GM19099 (cell line): Measurements from ENCODE around the gene RNF157.
A peak's percentile ranks its signal among the peaks of the same experiment; 100 is the strongest.

Experiments used
- POLR2A ChIP-seq: IDR thresholded peaks from 3 replicates; pipeline ENCODE4 v1.6.1; 2011; ENCODE audit warnings: low read depth; ENCODE audit not compliant: insufficient read length; ENCODE audit errors: extremely low read depth

The RNF157 gene

GRCh38 chr17:76262732-76263344 lies 22.5 kb upstream of the RNF157 start:
- TF ChIP-seq POLR2A: peak; percentile 41

- TF ChIP-seq POLR2A: no peak
Measured at GRCh38 chr17:76261421-76262215, 21.3 kb upstream of the RNF157 start.

- peak; percentile 76 for TF ChIP-seq POLR2A
Measured at GRCh38 chr17:76260669-76261068, 20.4 kb upstream of the RNF157 start.

GRCh38 chr17:76260220-76260619 lies 19.9 kb upstream of the RNF157 start:
- no peak for TF ChIP-seq POLR2A

- no peak for TF ChIP-seq POLR2A
Measured at GRCh38 chr17:76255801-76256429, 15.6 kb upstream of the RNF157 start.

GRCh38 chr17:76254275-76254674 lies 14.0 kb upstream of the RNF157 start:
- TF ChIP-seq POLR2A: no peak

- no peak for TF ChIP-seq POLR2A
Measured at GRCh38 chr17:76253841-76254240, 13.5 kb upstream of the RNF157 start.

GRCh38 chr17:76252040-76252954 lies 12.0 kb upstream of the RNF157 start:
- peak; percentile 22 for TF ChIP-seq POLR2A

GRCh38 chr17:76251478-76252039 lies 11.3 kb upstream of the RNF157 start:
- no peak for TF ChIP-seq POLR2A

GRCh38 chr17:76250141-76250540 lies 9.8 kb upstream of the RNF157 start:
- no peak for TF ChIP-seq POLR2A

GRCh38 chr17:76248013-76248782 lies 7.9 kb upstream of the RNF157 start:
- TF ChIP-seq POLR2A: no peak

GRCh38 chr17:76247304-76247703 lies 7.0 kb upstream of the RNF157 start:
- no peak for TF ChIP-seq POLR2A

GRCh38 chr17:76246080-76247066 lies 6.1 kb upstream of the RNF157 start:
- peak; percentile 78 for TF ChIP-seq POLR2A
